Right lobe of liver (tissue), 6 donors: ENCODE results near the gene LCN1. TPM values are rescaled to one million over a fixed set of nuclear protein-coding genes. Genes with fewer than 3 reads are reported as not detected.
A peak's percentile ranks its signal among the peaks of the same experiment; 100 is the strongest.

Experiments
- ATAC-seq, 4 donors: fragments of 200-7000 bp; cut with Tn5 transposase; one replicate each; pipeline ENCODE4 v1.9.1; 2020; ENCODE audit warnings: mild to moderate bottlenecking in 4 of 4, moderate library complexity in 4 of 4
- DNase-seq, 3 donors: peaks; one replicate each; pipeline ENCODE4 v3.0.0-alpha.2; 2020
- H3K27ac ChIP-seq, 3 donors: fragments of 200-600 bp; one replicate each; pipeline ENCODE4 v1.8.0; 2022
- H3K27me3 ChIP-seq, 2 donors: fragments of 200-600 bp; one replicate each; pipeline ENCODE4 v1.8.0; 2022
- H3K36me3 ChIP-seq, 4 donors: fragments of 200-600 bp; sonication (generic) in 1 of 4; one replicate each; pipeline versions ENCODE4 v1.5.1 to v1.8.0; 2017 to 2022; ENCODE audit warnings: control low read depth in 1 of 4
- H3K4me1 ChIP-seq, 4 donors: fragments of 200-600 bp; sonication (generic) in 1 of 4; one replicate each; pipeline versions ENCODE4 v1.5.1 to v1.8.0; 2017 to 2022; ENCODE audit warnings: control low read depth in 1 of 4
- H3K4me3 ChIP-seq, 3 donors: fragments of 200-600 bp; one replicate each; pipeline ENCODE4 v1.8.0; 2022
- H3K9me3 ChIP-seq, 4 donors: fragments of 200-600 bp; sonication (generic) in 1 of 4; one replicate each; pipeline versions ENCODE4 v1.5.1 to v1.8.0; 2017 to 2022; ENCODE audit warnings: control low read depth in 1 of 4
- POLR2A ChIP-seq: fragments of 450-650 bp; IDR thresholded peaks from one replicate; pipeline ENCODE4 v1.6.1; 2017; ENCODE audit warnings: antibody characterized with exemption, mild to moderate bottlenecking
- WGBS: methylation state at CpG from one replicate; pipeline ENCODE4 v1.1.6; 2018; ENCODE audit warnings: low coverage, low lambda C conversion rate; ENCODE audit not compliant: insufficient coverage; ENCODE audit errors: missing lambda C conversion rate; 5-methylcytosine and 5-hydroxymethylcytosine counted together
- intact Hi-C, 2 donors: fragments of 100-400 bp; cut with DNase I; formaldehyde crosslinking; loops; one replicate each; pipeline versions ENCODE4 v1.11.2 to v1.14.1; 2022
- total RNA-seq, 6 experiments: library from RNA; depleted of rRNA in 2 of 6; stranded (reverse); fragments of >200 nt in 2 of 6; fragmentation: NEBNext Ultra II Directional in 3 of 6; extraction: Animal tissue kit (Norgen Biotek cat#: 25700) in 3 of 6; gene quantifications; one replicate each; pipeline versions ENCODE4 v1.1.0 to v1.2.4, GENCODE V29; 2016 to 2023
- TF ChIP-seq, protein P1 (sequence below), 4 donors: fragments of 200-600 bp in 3 of 4; fragments of 450-650 bp in 1 of 4; IDR thresholded peaks; one replicate each; pipeline versions ENCODE4 v1.5.1 to v1.8.0; 2016 to 2022; ENCODE audit warnings: antibody characterized with exemption in 4 of 4, mild to moderate bottlenecking in 2 of 4
- donor health status: DM: no; HTN: yes; CAD: no.
- donor health status: DM: no; HTN: no; CAD: no.
- donor health status: DM: no; HTN: no; CAD: no.
- donor health status: DM: no; HTN: yes; CAD: no.
- donor health status: DM: no; HTN: yes; CAD: no.

The LCN1 gene
- total RNA-seq, 6 experiments from 2014 or later, result not detected

DNA sequence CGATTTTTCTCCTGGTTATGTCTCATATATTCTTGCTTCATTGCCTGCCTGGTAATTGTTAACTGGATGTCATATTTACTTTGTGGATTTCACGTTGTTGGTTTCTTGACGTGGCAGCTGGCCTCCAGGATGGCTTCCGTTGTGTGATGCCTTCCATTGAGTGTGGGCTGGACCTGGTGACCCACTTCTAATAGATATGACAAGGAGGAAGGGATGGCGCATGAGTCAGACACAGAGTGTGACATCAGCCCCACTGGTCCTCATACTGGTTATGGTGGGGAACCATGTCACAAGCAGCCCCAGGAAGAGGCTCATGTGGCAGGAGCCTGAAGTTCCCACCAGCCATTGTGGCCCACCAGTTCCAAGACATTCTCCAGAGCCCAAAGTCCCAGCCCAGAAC is 34.0 kb downstream of the LCN1 start:
- WGBS, result 42% methylated on average over 5 of the region's 5 CpGs
- no peak for ATAC-seq
- TF ChIP-seq, protein P1, sequence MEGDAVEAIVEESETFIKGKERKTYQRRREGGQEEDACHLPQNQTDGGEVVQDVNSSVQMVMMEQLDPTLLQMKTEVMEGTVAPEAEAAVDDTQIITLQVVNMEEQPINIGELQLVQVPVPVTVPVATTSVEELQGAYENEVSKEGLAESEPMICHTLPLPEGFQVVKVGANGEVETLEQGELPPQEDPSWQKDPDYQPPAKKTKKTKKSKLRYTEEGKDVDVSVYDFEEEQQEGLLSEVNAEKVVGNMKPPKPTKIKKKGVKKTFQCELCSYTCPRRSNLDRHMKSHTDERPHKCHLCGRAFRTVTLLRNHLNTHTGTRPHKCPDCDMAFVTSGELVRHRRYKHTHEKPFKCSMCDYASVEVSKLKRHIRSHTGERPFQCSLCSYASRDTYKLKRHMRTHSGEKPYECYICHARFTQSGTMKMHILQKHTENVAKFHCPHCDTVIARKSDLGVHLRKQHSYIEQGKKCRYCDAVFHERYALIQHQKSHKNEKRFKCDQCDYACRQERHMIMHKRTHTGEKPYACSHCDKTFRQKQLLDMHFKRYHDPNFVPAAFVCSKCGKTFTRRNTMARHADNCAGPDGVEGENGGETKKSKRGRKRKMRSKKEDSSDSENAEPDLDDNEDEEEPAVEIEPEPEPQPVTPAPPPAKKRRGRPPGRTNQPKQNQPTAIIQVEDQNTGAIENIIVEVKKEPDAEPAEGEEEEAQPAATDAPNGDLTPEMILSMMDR (IDR thresholded peaks at IDR 0.05), result no peak
- TF ChIP-seq POLR2A, result no peak

DNA sequence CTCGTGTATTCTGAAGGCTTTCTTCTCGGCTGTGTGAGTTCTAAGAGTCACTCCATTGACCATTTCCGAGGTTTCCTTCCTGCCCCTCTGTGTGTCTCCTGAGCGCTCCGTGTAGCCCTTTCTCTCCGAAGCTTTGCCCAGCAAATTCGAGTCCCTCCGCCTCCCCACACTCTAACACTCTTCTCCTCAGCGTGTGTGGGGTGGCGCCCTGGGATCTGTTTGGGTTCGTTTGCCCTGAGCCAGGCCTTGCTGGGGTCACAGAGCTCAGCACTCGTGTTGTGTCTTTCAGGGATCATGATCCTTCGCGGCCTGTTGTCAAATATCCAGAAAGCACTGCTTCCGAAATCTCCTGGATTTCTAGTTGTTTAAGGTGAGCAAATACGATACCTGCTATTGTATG is 34.7 kb downstream of the LCN1 start:
- DNase-seq, result peak in 1 of 3 donors; percentile 28
- TF ChIP-seq POLR2A, result no peak
- TF ChIP-seq, protein P1 (IDR thresholded peaks at IDR 0.05), result no peak

More for the DNA sequence above, 34.0 kb downstream of the LCN1 start:
- no peaks in the 10 kb centered on the region for H3K27me3 ChIP-seq
- peak in 1 of 3 donors; percentile 23 for DNase-seq
- intact Hi-C loops, result no loop called here
- H3K36me3 ChIP-seq, result no peaks in the 10 kb centered on the region
- H3K4me1 ChIP-seq, result no peaks in the 10 kb centered on the region
- no peaks in the 10 kb centered on the region for H3K9me3 ChIP-seq
- no peak overlapping the region for H3K27ac ChIP-seq
- H3K4me3 ChIP-seq, result no peak overlapping the region

DNA sequence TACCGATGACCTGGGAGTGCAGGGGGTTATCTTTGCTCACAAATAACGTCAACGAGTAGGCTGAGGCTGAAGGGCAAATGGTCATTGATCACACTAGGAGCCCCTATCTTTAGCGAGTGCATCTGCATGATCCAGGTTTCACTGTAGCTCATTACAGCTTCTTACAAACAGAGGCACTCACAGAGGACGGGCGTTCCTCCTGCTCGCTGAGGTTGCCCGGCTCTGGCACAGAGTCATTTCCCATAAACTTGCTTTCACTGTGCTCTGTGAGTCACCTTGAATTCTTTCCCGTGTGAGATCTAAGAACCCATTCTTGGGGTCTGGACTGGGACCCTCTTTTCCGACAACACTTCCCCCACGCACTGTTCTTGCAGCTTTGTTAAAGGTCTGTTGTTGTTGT is 38.4 kb downstream of the LCN1 start:
- 24% methylated on average over 7 of the region's 11 CpGs for WGBS
- intact Hi-C loops, result no loop called here
- Histone ChIP-seq H3K9me3 (no peaks in the 10 kb centered on the region), H3K4me1 (no peaks in the 10 kb centered on the region), H3K27ac (no peak overlapping the region), H3K36me3 (no peaks in the 10 kb centered on the region), H3K27me3 (no peaks in the 10 kb centered on the region), H3K4me3 (no peak overlapping the region)
- TF ChIP-seq, protein P1 (IDR thresholded peaks at IDR 0.05), result no peak
- no peak for TF ChIP-seq POLR2A
- ATAC-seq (no peak), DNase-seq (no peak)

More for the DNA sequence above, 34.7 kb downstream of the LCN1 start:
- H3K4me1 ChIP-seq, result no peaks in the 10 kb centered on the region
- no peaks in the 10 kb centered on the region for H3K36me3 ChIP-seq
- intact Hi-C loops, result no loop called here
- H3K4me3 ChIP-seq, result no peak overlapping the region
- no peaks in the 10 kb centered on the region for H3K9me3 ChIP-seq
- 53% methylated on average over 14 of the region's 16 CpGs for WGBS
- H3K27me3 ChIP-seq, result no peaks in the 10 kb centered on the region
- no peak overlapping the region for H3K27ac ChIP-seq
- no peak for ATAC-seq

DNA sequence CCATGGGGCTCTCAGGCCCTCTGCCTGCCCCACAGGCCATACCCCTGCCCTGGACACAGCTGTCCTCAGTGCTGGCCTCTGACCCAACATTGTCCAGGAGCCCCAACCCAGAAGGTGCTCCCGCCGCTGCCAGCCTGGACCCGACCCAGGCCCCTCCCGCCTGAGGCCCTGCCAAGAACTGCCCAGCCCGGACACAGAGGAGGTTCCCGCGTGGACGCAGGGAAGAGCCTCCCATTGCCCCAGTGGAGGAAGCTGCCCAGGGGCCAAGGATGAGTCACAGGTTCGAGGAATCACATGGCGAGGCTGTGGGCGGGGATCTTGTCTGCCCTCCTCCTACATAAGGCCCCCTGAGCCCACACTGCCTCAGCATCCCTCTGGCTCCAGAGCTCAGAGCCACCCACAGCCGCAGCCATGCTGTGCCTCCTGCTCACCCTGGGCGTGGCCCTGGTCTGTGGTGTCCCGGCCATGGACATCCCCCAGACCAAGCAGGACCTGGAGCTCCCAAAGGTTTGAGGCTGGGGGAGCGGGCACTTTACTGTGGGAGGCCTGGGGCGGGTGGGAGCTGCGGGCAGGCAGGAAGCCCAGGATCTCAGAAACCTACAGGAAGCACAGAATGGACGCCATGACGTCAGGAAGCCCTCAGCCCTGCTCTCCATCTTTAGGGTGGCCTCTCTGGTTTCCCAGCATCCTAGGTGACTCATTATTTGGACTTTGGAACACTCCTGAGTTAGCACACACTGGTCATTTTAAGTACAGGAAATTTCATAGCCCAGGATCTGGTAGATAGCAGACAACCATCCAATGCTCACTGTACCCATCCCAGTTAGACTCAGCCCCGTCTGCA is 40.4 kb downstream of the LCN1 start, which contains the start of gene PAEP:
TSS of gene PAEP (plus strand) at position 366 of the 844 bp plus-strand sequence.
- no peak within 1 kb of the TSS for H3K27ac ChIP-seq
- no peak for TF ChIP-seq POLR2A
- TF ChIP-seq, protein P1 (IDR thresholded peaks at IDR 0.05), result no peak
- no peaks in the 10 kb centered on the region for H3K36me3 ChIP-seq
- H3K27me3 ChIP-seq, result no peaks in the 10 kb centered on the region
- ATAC-seq, result peak in 1 of 4 donors; percentile 30
- no peaks in the 10 kb centered on the region for H3K9me3 ChIP-seq
- no peaks in the 10 kb centered on the region for H3K4me1 ChIP-seq
- DNase-seq, result peak in 1 of 3 donors; percentile 38
- WGBS, result no CpG with 5 or more reads among the region's 20 CpGs
- intact Hi-C loops, result no loop called here
- no peak within 1 kb of the TSS for H3K4me3 ChIP-seq
